Measurements from ENCODE around the gene TSPY1.
"Not testable (repeated sequence)": the region's sequence is repeated elsewhere in the genome, so short reads cannot be mapped to it uniquely, and the experiment has no call there.

The TSPY1 gene, protein sequence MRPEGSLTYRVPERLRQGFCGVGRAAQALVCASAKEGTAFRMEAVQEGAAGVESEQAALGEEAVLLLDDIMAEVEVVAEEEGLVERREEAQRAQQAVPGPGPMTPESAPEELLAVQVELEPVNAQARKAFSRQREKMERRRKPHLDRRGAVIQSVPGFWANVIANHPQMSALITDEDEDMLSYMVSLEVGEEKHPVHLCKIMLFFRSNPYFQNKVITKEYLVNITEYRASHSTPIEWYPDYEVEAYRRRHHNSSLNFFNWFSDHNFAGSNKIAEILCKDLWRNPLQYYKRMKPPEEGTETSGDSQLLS

DNA sequence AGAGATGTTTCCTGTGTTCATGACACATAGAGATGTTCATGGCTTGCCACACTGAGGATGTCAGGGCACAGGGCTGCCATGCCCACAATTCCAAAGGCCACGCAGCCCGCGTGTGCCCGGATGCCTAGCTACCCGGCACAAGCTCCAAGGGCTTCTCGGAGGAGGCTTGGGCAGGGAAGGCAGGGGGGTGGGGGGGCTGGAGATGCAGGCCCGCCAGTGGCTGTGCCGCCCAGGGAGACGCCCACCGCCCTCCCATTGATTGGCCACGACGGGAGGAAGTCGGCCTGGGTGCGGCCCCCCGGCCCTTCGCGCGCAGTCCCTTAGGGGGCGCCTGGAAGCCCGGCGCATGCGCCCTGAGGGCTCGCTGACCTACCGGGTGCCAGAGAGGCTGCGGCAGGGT, at the start of gene TSPY1:
Gene TSPY1, plus strand, starts transcription at position 301 of the 400 bp plus-strand sequence. Its CDS starts 46 bp downstream, at position 347.
- not testable (repeated sequence) for H3K4me3 ChIP-seq (ENCODE audit: low read length)

DNA sequence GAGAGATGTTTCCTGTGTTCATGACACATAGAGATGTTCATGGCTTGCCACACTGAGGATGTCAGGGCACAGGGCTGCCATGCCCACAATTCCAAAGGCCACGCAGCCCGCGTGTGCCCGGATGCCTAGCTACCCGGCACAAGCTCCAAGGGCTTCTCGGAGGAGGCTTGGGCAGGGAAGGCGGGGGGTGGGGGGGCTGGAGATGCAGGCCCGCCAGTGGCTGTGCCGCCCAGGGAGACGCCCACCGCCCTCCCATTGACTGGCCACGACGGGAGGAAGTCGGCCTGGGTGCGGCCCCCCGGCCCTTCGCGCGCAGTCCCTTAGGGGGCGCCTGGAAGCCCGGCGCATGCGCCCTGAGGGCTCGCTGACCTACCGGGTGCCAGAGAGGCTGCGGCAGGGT, 20.2 kb downstream of the TSPY1 start, which contains the start of gene TSPY9:
Gene TSPY9, plus strand, starts transcription at position 301 of the 400 bp plus-strand sequence. Its CDS starts 46 bp downstream, at position 347.
- H3K4me3 ChIP-seq (ENCODE audit: low read length), result not testable (repeated sequence)

DNA sequence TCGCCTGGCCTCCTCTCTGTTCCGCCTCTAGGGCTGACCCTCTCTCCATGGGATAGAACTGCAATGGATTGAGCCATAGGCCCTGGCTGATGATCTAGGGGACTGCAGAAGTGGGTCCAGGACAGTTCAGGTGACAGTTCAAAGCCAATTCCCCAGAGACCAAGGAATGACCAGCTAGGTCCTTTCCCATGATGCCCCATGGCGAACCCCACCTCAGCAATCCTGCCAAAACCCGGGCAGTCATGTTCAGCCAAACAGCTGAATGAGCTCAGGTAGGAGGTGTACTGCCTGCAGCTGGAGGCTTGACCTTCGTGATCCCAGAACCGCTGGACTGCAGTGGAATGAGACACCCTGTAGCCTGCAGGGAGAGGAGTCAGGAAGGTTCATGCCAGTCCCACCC, 37.6 kb downstream of the TSPY1 start:
- H3K4me3 ChIP-seq (ENCODE audit: low read length), result not testable (repeated sequence)

DNA sequence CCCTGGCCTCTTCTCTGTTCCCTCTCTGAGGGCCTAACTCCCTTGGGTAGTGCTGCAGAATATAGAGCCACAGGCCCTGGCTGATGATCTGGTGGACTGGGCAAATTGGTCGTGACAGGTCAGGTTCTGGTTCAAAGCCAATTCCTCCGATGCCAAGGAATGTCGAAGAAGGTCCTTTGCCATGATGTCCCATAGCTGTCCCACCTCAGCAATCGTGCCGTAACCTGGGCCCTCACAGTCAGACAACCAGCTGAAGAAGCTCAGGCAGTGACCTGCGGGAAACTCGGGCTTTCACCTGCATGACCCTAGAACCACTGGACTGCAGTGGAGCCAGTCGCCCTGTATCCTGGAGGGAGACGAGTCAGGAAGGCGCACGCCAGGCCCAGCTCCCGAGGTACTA, 49.5 kb downstream of the TSPY1 start:
- not testable (repeated sequence) for H3K4me3 ChIP-seq (ENCODE audit: low read length)
